Astrocyte of the spinal cord (primary cell): Measurements from ENCODE around the gene PHKG1.
A peak's percentile ranks its signal among the peaks of the same experiment; 100 is the strongest.
"Not testable (repeated sequence)": the region's sequence is repeated elsewhere in the genome, so short reads cannot be mapped to it uniquely, and the experiment has no call there.

ENCODE experiments used
- DNase-seq: peaks from one replicate; pipeline ENCODE4 v3.0.0; 2011; ENCODE audit warnings: low read depth, low spot score
- H3K4me3 ChIP-seq: 2 replicates; pipeline ENCODE4 v1.5.1; 2011; ENCODE audit warnings: low read depth, mild to moderate bottlenecking, low read length, moderate library complexity
- in situ Hi-C: cut with HindIII; loops from 2 replicates; pipeline ENCODE4 v1.10.0; 2017; ENCODE audit warnings: low sequenced_read_pairs
- TF ChIP-seq, protein P1 (sequence below): IDR thresholded peaks from 2 replicates; pipeline ENCODE4 v1.5.1; 2012; ENCODE audit warnings: low read depth, mild to moderate bottlenecking, low read length, inconsistent platforms

The PHKG1 gene

DNA sequence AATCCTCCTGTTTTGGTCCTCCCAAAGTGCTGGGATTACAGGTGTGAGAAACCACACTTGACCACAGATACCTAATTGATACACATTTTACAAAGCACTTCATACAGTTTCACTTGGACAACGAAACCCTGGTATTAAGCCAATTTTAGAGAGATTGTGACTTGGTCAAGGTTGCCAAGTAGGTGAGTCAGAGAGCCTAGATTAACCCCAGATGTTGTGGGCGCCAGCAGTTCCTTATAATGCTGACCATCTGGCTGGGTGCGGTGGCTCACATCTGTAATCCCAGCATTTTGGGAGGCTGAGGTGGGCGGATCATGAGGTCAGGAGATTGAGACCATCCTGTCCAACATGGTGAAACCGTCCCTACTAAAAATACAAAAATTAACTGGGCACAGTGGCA lies 4.9 kb upstream of the PHKG1 start:
- TF ChIP-seq, protein P1, sequence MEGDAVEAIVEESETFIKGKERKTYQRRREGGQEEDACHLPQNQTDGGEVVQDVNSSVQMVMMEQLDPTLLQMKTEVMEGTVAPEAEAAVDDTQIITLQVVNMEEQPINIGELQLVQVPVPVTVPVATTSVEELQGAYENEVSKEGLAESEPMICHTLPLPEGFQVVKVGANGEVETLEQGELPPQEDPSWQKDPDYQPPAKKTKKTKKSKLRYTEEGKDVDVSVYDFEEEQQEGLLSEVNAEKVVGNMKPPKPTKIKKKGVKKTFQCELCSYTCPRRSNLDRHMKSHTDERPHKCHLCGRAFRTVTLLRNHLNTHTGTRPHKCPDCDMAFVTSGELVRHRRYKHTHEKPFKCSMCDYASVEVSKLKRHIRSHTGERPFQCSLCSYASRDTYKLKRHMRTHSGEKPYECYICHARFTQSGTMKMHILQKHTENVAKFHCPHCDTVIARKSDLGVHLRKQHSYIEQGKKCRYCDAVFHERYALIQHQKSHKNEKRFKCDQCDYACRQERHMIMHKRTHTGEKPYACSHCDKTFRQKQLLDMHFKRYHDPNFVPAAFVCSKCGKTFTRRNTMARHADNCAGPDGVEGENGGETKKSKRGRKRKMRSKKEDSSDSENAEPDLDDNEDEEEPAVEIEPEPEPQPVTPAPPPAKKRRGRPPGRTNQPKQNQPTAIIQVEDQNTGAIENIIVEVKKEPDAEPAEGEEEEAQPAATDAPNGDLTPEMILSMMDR, result no peak
- H3K4me3 ChIP-seq, result no peak overlapping the region
- in situ Hi-C loops, result no loop called here
- DNase-seq, result peak; percentile 77

DNA sequence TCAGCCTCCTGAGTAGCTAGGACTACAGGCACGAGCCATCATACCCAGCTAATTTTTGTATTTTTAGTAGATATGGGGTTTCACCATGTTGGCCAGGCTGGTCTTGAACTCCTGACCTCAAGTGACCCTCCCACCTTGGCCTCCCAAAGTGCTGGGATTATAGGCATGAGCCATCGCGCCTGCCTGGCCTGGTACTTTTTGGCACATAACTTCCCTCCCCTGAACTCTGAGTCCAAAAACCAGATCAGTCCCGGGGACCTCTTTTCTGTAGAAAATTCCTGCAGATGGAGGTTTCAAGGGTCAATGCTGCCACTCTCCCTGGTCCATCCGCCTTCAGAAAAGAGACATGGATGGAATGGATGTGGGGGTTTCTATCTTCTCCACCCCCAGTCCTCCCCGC lies 364 bp downstream of the PHKG1 start:
- in situ Hi-C loops, H3K4me3 ChIP-seq, DNase-seq: not testable (repeated sequence)

DNA sequence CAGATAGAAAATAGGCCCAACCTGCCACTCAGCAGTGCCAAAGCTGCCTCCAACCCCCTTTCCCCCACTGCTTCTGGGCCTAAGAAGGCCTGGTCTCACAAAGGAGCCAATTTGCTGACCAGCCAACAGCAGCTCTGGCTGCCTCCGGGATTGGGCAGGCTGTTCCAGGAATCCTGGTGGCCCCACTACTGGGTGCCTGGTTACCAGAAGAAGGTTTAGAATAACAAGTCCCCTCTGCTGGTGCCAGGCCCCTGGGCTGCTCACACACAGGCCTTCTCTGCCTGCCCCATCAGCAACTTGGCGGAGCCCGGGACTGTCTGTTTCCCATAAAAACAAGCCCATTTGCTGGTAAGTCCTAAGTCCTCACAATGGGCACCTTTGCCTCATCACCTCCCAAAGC lies 1.2 kb downstream of the PHKG1 start:
- TF ChIP-seq, protein P1, result no peak
- DNase-seq, result peak; percentile 33
- no peak overlapping the region for H3K4me3 ChIP-seq
- in situ Hi-C loops, result no loop called here

DNA sequence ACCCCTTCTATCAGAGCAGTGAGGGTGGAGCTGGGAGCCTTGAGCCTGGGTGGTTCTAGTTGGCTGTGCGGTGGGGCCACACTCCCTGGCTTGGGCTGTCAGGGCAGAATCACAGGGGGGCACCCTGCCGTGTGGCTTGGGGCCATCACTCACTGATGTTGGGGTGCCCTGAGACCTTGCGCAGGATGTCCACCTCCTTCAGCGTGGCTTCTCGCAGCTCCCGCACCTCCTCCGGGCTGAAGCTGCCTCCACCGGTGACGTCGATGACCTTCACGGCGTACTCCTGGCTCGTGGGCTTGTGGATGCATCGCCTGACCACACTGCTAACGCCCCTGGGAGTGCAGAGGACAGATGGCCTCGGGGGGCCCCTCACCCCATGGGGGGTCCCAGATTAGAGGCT lies 5.3 kb downstream of the PHKG1 start:
- no peak overlapping the region for H3K4me3 ChIP-seq
- in situ Hi-C loops, result no loop called here
- no peak for DNase-seq
- TF ChIP-seq, protein P1, result no peak

DNA sequence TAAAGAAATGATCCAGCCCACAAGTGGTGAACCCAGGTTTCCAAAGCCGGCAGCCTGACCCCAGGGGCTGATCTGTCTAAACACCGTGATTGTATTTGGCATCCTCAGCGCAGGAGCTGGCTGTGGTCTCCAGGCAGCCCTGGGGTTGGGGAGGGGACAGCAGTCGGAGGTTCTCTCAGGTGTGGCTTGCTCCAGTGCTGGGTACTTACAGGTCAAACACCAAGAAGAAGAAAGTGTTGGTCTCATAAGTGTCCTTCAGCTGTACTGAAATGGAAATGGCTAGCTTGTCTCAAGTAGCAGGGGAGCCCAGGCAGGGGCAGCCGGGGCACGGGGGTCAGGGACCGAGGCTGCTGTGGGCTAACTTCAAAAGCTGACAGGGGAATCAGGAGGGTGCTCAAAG lies 6.0 kb downstream of the PHKG1 start:
- TF ChIP-seq, protein P1, result no peak
- in situ Hi-C loops, result no loop called here
- no peak for DNase-seq
- H3K4me3 ChIP-seq, result no peak overlapping the region

DNA sequence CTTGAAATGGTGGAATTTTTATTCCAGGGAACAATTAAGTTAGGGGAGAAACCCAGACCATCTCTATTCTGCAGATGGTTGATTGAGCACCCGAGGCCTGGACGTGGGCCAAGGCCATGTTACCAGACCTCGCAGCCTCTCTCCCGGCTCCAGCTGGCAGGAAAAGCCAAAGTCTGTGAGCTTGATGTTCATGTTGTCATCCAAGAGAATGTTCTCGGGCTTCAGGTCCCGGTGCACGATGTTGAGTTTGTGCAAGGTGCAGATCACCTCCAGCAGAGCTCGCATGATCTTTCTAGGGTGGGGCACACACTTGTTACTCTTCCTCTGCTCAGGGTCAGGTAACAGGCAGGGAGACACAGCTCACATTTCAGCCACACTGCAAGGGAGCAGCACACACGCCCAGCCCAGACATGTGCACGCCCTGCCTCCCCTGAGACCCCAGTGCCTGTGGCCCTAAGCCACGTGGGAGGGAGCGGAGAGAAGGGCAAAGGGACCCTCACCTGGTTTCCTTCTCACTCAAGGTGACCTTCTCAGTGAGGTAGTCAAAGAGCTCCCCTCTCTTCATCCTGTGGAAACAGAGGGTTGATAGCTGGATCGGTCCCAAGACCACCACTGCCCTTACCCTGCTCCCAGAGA lies 9.5 kb downstream of the PHKG1 start:
- in situ Hi-C loops, result no loop called here
- no peak for DNase-seq
- no peak overlapping the region for H3K4me3 ChIP-seq
- TF ChIP-seq, protein P1, result no peak

DNA sequence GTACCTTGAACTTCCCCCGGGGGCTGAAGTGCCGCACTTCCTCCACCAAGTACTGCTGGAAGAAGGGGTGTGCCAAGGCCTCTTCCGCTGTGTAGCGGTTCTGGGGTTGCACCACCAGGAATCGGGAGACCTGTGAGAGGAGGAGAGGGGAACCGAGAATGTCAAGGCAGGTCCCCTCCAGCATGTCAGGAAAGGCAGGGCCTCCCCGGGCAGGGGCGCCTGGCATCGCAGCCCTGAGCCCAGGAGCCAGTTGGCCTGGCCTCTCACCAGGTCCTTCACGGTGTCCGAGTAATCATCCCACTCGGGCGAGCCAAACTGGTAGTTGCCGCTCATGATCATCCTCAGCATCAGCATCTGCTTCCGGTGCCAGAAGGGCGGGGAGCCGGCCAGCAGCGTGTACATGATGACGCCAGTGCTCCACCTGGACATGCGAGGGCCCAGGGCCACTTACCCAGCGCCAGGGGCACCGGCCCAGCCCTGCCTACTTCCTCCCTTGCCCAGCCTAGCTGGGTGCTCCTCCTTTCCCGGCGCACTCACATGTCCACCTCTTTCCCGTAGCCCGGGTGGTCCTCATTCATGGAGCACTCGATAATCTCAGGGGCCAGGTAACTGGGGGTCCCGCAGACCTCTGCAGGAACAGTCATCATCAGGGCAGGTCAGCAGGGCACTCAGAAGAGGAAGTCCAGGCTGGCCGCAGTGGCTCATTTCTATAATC lies 11.0 kb downstream of the PHKG1 start:
- TF ChIP-seq, protein P1, result no peak
- no peak for DNase-seq
- in situ Hi-C loops, result no loop called here
- no peak overlapping the region for H3K4me3 ChIP-seq

DNA sequence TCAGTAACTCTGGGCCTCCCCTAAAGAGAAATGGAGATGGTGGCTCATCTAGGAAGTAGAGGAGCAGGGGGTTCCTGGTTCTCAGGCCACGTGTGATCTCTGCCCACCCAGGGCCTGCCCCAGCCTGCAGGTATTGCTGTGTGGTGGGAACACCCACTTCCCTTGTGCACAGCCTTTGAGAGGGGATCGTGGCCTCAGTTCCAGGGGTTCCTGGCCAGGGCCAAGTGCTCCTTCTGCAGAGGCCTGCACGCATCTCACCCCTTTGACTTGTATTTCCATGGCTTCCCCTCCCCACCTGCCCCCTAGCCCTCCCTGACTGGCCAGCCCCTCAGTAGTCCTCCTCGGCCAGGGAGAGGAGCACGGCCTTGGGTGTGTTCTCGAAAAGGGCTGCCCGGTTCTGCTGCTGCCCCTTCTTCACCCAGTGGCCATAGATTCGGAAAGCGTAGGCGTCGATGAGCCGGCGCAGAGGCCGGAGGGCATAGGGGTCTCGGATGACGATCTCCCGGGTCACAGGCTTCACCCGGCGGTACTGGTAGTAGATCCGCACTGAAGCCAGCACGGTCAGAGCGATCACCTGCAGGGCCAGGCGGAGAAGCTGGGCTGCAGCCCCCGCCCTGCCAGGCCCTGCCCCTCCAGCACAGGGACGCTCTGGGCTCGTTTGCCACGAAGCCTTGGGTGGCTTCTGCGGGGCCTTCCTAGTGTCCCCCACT lies 11.9 kb downstream of the PHKG1 start:
- in situ Hi-C loops, DNase-seq, H3K4me3 ChIP-seq: not testable (repeated sequence)
